ENCODE results near the gene CISD1.
"Not testable (repeated sequence)": the region's sequence is repeated elsewhere in the genome, so short reads cannot be mapped to it uniquely, and the experiment has no call there.

The CISD1 gene

GRCh38 chr10:58244242-58244641, 24.7 kb upstream of the CISD1 start:
- DNase-seq (ENCODE audit: low read depth); H3K36me3 ChIP-seq (ENCODE audit: control insufficient read depth, insufficient read depth, low read length, severe bottlenecking); H3K9me3 ChIP-seq (ENCODE audit: control insufficient read depth, low read length); H3K9ac ChIP-seq (ENCODE audit: low read length); H3K4me3 ChIP-seq (ENCODE audit: low read length); H3K27me3 ChIP-seq (replicated peaks; ENCODE audit: control insufficient read depth, insufficient read depth, low read length): not testable (repeated sequence)
- H3K4me1 ChIP-seq (ENCODE audit: control insufficient read depth, insufficient read depth, low read length), result peaks cover 17% of the 10 kb centered on the region

DNA sequence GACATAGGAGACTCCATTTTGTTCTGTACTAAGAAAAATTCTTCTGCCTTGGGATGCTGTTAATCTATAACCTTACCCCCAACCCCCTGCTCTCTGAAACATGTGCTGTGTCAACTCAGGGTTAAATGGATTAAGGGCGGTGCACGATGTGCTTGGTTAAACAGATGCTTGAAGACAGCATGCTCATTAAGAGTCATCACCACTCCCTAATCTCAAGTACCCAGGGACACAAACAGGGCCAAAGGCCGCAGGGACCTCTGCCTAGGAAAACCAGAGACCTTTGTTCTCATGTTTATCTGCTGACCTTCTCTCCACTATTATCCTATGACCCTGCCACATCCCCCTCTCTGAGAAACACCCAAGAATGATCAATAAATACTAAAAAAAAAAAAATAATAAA, 24.3 kb upstream of the CISD1 start:
- not testable (repeated sequence) for H3K36me3 ChIP-seq (ENCODE audit: control insufficient read depth, insufficient read depth, low read length, severe bottlenecking); H3K9me3 ChIP-seq (ENCODE audit: control insufficient read depth, low read length); H3K9ac ChIP-seq (ENCODE audit: low read length); H3K27me3 ChIP-seq (replicated peaks; ENCODE audit: control insufficient read depth, insufficient read depth, low read length); H3K4me3 ChIP-seq (ENCODE audit: low read length); DNase-seq (ENCODE audit: low read depth)
- H3K4me1 ChIP-seq (ENCODE audit: control insufficient read depth, insufficient read depth, low read length), result peaks cover 13% of the 10 kb centered on the region

GRCh38 chr10:58253184-58253583, 15.8 kb upstream of the CISD1 start:
- Histone ChIP-seq H3K9ac (ENCODE audit: low read length) (no peak overlapping the region), H3K9me3 (ENCODE audit: control insufficient read depth, low read length) (no peaks in the 10 kb centered on the region), H3K4me3 (ENCODE audit: low read length) (no peak overlapping the region), H3K27me3 (replicated peaks; ENCODE audit: control insufficient read depth, insufficient read depth, low read length) (no peaks in the 10 kb centered on the region), H3K36me3 (ENCODE audit: control insufficient read depth, insufficient read depth, low read length, severe bottlenecking) (no peaks in the 10 kb centered on the region), H3K4me1 (ENCODE audit: control insufficient read depth, insufficient read depth, low read length) (no peaks in the 10 kb centered on the region)
- DNase-seq (ENCODE audit: low read depth), result no peak

DNA sequence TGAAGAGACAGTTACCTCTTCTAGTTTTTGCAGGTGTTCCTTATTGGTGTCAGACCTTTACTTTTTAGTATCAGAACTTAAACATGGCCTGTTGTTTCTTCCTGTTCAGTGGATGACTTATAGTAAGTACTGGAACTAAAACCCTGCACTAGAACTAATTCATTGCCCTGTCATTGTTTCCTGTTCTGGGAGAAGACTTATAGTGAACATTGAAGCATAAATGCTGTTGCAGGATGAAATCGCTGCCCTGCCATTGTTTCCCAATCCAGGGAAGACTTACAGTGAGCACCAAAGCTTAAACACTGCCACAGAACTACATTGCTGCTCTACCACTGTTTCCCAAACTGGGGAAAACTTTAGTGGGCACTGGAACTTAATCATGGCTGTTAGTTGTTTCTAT, 14.3 kb upstream of the CISD1 start:
- Histone ChIP-seq H3K4me1 (ENCODE audit: control insufficient read depth, insufficient read depth, low read length) (no peaks in the 10 kb centered on the region), H3K9me3 (ENCODE audit: control insufficient read depth, low read length) (no peaks in the 10 kb centered on the region)

GRCh38 chr10:58256013-58256780, 12.8 kb upstream of the CISD1 start:
- not testable (repeated sequence) for H3K4me1 ChIP-seq (ENCODE audit: control insufficient read depth, insufficient read depth, low read length); DNase-seq (ENCODE audit: low read depth)

More for the DNA sequence above, 14.3 kb upstream of the CISD1 start:
- Histone ChIP-seq H3K36me3 (ENCODE audit: control insufficient read depth, insufficient read depth, low read length, severe bottlenecking) (no peaks in the 10 kb centered on the region), H3K9ac (ENCODE audit: low read length) (no peak overlapping the region), H3K4me3 (ENCODE audit: low read length) (no peak overlapping the region), H3K27me3 (replicated peaks; ENCODE audit: control insufficient read depth, insufficient read depth, low read length) (no peaks in the 10 kb centered on the region)
- no peak for DNase-seq (ENCODE audit: low read depth)

GRCh38 chr10:58258977-58259692, 9.8 kb upstream of the CISD1 start:
- Histone ChIP-seq H3K9ac (ENCODE audit: low read length) (no peak overlapping the region), H3K36me3 (ENCODE audit: control insufficient read depth, insufficient read depth, low read length, severe bottlenecking) (no peaks in the 10 kb centered on the region), H3K4me1 (ENCODE audit: control insufficient read depth, insufficient read depth, low read length) (no peaks in the 10 kb centered on the region), H3K27me3 (replicated peaks; ENCODE audit: control insufficient read depth, insufficient read depth, low read length) (no peaks in the 10 kb centered on the region), H3K9me3 (ENCODE audit: control insufficient read depth, low read length) (no peaks in the 10 kb centered on the region), H3K4me3 (ENCODE audit: low read length) (no peak overlapping the region)
- DNase-seq (ENCODE audit: low read depth), result no peak

More at GRCh38 chr10:58256013-58256780, 12.8 kb upstream of the CISD1 start:
- H3K36me3 ChIP-seq (ENCODE audit: control insufficient read depth, insufficient read depth, low read length, severe bottlenecking); H3K9ac ChIP-seq (ENCODE audit: low read length); H3K4me3 ChIP-seq (ENCODE audit: low read length); H3K27me3 ChIP-seq (replicated peaks; ENCODE audit: control insufficient read depth, insufficient read depth, low read length); H3K9me3 ChIP-seq (ENCODE audit: control insufficient read depth, low read length): not testable (repeated sequence)

DNA sequence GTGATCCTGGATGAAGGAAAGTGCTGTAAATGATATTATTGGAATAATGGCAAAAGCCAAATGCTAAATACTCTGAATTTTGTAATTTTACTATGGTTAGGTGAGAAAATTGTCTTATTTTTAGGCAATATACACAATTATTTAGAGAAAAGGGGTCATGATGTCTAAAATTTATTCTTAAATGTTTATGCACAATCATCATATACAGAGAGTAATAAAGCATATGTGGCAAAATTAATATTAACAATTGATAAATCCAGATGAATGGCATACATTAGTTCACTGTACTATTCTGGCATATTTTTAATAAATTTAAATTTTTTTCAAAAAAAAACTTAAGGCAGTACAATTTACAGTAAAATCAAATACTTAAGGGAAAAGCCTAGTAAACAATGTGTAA, 8.6 kb upstream of the CISD1 start:
- no peaks in the 10 kb centered on the region for H3K36me3 ChIP-seq (ENCODE audit: control insufficient read depth, insufficient read depth, low read length, severe bottlenecking)
- no peak overlapping the region for H3K9ac ChIP-seq (ENCODE audit: low read length)
- DNase-seq (ENCODE audit: low read depth), result no peak
- H3K27me3 ChIP-seq (replicated peaks; ENCODE audit: control insufficient read depth, insufficient read depth, low read length), result no peaks in the 10 kb centered on the region
- H3K4me1 ChIP-seq (ENCODE audit: control insufficient read depth, insufficient read depth, low read length), result peaks cover 11% of the 10 kb centered on the region
- H3K9me3 ChIP-seq (ENCODE audit: control insufficient read depth, low read length), result no peaks in the 10 kb centered on the region
- H3K4me3 ChIP-seq (ENCODE audit: low read length), result no peak overlapping the region

DNA sequence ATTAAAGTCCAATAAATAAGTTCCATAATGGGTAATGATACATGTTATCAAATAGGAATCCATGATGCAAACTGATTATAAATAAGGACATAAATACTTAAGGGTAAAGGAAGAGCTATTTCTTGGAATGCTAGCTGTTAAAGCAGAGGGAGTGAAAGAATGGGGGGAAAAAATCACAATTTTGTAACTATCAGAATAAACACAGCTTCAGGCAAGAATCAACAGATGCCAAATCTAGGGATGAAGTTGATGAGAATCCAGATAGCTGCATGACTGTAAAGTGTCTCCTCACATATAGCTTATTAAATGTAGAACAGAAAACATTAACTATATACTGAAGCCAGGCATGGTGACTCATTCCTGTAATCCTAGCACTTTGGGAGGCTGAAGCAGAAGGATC, 6.2 kb upstream of the CISD1 start:
- Histone ChIP-seq H3K27me3 (replicated peaks; ENCODE audit: control insufficient read depth, insufficient read depth, low read length) (no peaks in the 10 kb centered on the region), H3K4me1 (ENCODE audit: control insufficient read depth, insufficient read depth, low read length) (peaks cover 20% of the 10 kb centered on the region)
- peak; percentile 10 for DNase-seq (ENCODE audit: low read depth)

GRCh38 chr10:58264780-58265179, 4.2 kb upstream of the CISD1 start:
- Histone ChIP-seq H3K4me1 (ENCODE audit: control insufficient read depth, insufficient read depth, low read length) (peaks cover 26% of the 10 kb centered on the region), H3K9me3 (ENCODE audit: control insufficient read depth, low read length) (no peaks in the 10 kb centered on the region), H3K36me3 (ENCODE audit: control insufficient read depth, insufficient read depth, low read length, severe bottlenecking) (no peaks in the 10 kb centered on the region), H3K27me3 (replicated peaks; ENCODE audit: control insufficient read depth, insufficient read depth, low read length) (no peaks in the 10 kb centered on the region), H3K4me3 (ENCODE audit: low read length) (peak overlapping the region; percentile 96), H3K9ac (ENCODE audit: low read length) (no peak overlapping the region)
- peak; percentile 12 for DNase-seq (ENCODE audit: low read depth)

More for the DNA sequence above, 6.2 kb upstream of the CISD1 start:
- Histone ChIP-seq H3K9ac (ENCODE audit: low read length) (no peak overlapping the region), H3K4me3 (ENCODE audit: low read length) (no peak overlapping the region), H3K36me3 (ENCODE audit: control insufficient read depth, insufficient read depth, low read length, severe bottlenecking) (no peaks in the 10 kb centered on the region), H3K9me3 (ENCODE audit: control insufficient read depth, low read length) (no peaks in the 10 kb centered on the region)

- Histone ChIP-seq H3K9ac (ENCODE audit: low read length) (peak overlapping the region; percentile 91), H3K4me3 (ENCODE audit: low read length) (peak overlapping the region; percentile 96), H3K36me3 (ENCODE audit: control insufficient read depth, insufficient read depth, low read length, severe bottlenecking) (no peaks in the 10 kb centered on the region), H3K9me3 (ENCODE audit: control insufficient read depth, low read length) (no peaks in the 10 kb centered on the region), H3K4me1 (ENCODE audit: control insufficient read depth, insufficient read depth, low read length) (peaks cover 31% of the 10 kb centered on the region), H3K27me3 (replicated peaks; ENCODE audit: control insufficient read depth, insufficient read depth, low read length) (no peaks in the 10 kb centered on the region)
- no peak for DNase-seq (ENCODE audit: low read depth)
These were observed 3.7 kb upstream of the CISD1 start for GRCh38 chr10:58265249-58265648.

- H3K36me3 ChIP-seq (ENCODE audit: control insufficient read depth, insufficient read depth, low read length, severe bottlenecking), result no peaks in the 10 kb centered on the region
- no peaks in the 10 kb centered on the region for H3K9me3 ChIP-seq (ENCODE audit: control insufficient read depth, low read length)
- peaks cover 37% of the 10 kb centered on the region for H3K4me1 ChIP-seq (ENCODE audit: control insufficient read depth, insufficient read depth, low read length)
- H3K4me3 ChIP-seq (ENCODE audit: low read length), result peak overlapping the region; percentile 96
- no peaks in the 10 kb centered on the region for H3K27me3 ChIP-seq (replicated peaks; ENCODE audit: control insufficient read depth, insufficient read depth, low read length)
- peak overlapping the region; percentile 91 for H3K9ac ChIP-seq (ENCODE audit: low read length)
- peak; percentile 86 for DNase-seq (ENCODE audit: low read depth)
These were observed 2.7 kb upstream of the CISD1 start for GRCh38 chr10:58266003-58266825.
